Measurements from ENCODE around the gene INHBC.
A peak's percentile ranks its signal among the peaks of the same experiment; 100 is the strongest.

The INHBC gene

DNA sequence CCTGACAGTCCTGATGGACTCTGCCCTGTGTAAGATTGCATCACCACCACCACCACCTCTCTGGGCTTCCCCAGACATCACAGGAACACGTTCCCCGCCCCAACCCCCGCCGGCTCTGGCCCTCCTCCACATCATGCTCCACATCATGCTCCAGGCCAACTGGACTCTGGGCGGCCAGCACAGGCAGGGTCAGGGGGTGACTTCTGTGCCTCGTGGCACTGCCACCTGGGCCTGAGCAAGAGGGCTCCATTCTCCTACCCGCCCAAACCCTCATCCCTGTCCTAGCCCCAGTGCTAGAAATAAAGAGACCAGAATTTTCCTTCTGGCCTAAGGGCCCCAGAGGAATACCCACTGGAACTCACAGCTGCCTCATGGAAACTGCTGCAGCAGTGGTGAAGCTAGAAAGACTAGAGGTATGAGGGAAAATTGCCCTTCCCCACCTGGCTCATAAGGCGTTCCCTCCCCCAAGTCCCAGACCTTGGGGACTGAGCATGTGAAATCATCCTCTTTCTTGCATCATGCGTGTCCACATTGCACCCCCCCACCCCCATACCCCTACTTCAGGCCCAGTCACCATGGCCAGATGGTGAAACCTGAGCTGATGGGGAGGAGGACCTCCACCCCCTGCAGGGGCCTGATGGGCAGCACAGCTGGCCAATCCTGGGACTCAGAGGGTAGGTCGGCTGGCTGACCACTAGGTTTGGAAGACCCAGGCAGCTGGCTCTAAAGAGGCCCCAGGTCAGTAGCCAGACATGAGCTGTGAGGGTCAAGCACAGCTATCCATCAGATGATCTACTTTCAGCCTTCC lies 20.2 kb downstream of the INHBC start, which contains the start of gene INHBE:
Gene INHBE, plus strand, starts transcription at position 742 of the 808 bp plus-strand sequence. CDS start 230 bp downstream, outside the sequence.
- DNase-seq = peak; percentile 82 to 85

DNA sequence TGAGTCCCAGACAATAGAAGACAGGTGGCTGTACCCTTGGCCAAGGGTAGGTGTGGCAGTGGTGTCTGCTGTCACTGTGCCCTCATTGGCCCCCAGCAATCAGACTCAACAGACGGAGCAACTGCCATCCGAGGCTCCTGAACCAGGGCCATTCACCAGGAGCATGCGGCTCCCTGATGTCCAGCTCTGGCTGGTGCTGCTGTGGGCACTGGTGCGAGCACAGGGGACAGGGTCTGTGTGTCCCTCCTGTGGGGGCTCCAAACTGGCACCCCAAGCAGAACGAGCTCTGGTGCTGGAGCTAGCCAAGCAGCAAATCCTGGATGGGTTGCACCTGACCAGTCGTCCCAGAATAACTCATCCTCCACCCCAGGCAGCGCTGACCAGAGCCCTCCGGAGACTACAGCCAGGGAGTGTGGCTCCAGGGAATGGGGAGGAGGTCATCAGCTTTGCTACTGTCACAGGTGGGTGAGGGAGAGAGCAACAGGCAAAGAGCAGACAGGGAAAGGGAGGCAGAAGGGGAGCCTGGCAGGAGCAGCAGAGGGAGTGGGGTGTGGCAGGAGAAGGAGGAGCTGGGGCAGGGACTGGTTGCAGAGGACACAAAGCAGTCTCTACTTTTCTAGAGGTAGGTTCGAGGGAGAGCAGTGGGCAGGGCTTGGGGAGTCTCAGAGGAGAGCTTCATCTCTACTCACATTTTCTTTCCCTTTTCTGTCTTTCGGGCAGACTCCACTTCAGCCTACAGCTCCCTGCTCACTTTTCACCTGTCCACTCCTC lies 21.0 kb downstream of the INHBC start:
- no peak for DNase-seq

DNA sequence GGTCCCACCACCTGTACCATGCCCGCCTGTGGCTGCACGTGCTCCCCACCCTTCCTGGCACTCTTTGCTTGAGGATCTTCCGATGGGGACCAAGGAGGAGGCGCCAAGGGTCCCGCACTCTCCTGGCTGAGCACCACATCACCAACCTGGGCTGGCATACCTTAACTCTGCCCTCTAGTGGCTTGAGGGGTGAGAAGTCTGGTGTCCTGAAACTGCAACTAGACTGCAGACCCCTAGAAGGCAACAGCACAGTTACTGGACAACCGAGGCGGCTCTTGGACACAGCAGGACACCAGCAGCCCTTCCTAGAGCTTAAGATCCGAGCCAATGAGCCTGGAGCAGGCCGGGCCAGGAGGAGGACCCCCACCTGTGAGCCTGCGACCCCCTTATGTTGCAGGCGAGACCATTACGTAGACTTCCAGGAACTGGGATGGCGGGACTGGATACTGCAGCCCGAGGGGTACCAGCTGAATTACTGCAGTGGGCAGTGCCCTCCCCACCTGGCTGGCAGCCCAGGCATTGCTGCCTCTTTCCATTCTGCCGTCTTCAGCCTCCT lies 21.6 kb downstream of the INHBC start:
- peak; percentile 55 to 57 for DNase-seq

DNA sequence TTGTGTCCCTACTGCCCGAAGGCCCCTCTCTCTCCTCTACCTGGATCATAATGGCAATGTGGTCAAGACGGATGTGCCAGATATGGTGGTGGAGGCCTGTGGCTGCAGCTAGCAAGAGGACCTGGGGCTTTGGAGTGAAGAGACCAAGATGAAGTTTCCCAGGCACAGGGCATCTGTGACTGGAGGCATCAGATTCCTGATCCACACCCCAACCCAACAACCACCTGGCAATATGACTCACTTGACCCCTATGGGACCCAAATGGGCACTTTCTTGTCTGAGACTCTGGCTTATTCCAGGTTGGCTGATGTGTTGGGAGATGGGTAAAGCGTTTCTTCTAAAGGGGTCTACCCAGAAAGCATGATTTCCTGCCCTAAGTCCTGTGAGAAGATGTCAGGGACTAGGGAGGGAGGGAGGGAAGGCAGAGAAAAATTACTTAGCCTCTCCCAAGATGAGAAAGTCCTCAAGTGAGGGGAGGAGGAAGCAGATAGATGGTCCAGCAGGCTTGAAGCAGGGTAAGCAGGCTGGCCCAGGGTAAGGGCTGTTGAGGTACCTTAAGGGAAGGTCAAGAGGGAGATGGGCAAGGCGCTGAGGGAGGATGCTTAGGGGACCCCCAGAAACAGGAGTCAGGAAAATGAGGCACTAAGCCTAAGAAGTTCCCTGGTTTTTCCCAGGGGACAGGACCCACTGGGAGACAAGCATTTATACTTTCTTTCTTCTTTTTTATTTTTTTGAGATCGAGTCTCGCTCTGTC lies 22.3 kb downstream of the INHBC start:
- DNase-seq = no peak

DNA sequence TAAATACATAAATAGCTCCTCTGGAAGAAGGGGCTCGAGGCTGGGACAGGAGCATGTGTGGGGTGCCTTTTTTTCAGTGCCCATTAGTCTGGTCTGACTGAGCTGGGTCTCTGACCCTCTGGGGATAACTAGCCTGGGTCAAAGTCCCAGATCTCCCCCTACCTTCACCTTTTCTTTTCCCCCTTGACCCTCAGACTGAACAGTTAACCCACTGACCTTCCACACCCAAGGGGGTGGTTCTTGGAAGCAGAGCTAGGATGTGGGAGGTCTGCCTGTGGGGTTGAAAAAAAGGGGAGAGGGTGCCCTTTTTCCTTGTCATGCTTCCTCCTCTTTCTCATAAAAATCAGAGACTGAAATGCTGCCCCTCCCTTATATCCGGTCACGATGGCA lies 24.1 kb downstream of the INHBC start:
- no peak for DNase-seq

DNA sequence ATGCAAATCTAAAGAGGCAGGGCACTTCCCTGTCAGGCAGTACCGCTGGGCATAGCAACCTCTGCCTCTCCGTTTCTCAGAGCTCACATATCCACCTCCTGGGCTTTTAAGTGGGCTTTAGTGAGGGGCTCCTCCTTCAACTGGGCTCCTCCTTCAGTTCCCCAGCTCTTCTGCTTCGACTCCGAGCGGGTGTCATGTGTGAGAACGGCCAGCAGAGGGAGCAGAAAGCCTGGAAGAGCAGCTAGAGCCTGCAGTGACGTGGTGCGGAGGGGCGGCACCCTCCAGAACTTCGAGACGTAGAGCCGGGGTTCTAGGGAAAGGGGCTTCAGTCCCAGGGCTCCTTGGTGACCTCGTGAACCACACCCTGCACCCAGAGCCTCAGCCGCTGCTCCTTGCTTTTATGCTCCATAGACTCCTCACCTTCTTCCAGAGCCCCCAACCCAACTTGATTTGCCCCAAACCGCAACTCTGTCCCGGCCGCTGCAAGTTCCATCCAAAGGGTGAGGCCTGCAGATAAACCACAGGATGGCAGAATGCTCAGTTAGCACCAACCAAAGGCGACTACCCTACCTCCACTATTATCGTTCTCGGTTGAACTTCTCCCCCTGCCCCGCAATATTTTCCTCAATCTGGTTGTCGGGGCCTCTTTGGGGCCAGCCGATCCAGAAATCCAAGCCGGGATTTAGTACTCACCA lies 24.6 kb downstream of the INHBC start:
- peak; percentile 90 to 91 for DNase-seq

DNA sequence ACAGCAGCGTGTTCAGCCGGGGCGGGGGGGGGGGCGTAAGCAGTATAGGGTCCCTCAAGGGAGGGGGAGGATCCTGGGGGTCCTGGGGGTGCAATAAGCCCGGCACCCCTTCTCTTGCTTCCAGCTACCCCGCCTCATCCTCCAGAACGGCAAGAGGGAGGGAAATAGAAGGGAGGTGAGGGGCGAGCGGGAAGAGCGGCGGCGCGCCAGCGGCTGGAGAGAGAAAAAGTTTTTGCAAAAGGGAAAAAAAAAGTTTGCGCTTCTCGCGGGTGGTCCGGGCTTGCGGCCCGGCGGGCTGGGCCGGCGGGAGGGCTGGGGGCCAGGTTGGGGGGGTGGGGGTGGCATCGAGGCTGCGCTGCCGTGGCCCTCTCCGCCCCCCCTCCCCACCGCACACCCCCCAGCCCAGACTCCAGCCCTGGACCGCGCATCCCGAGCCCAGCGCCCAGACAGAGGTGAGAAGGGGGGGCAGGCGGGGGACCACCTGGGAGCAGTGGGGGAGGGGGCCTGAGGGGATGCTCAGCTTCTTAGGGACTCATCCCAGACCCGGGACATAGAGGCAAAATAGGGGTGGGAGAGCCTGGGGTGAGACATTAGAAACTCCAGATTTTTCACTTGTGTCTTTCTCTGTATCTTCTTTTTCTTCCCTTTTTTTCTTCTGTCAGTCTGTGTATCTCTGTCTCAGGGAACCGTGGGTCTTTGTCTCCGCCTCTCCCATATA lies 25.3 kb downstream of the INHBC start, which contains the start of gene GLI1:
Gene GLI1, plus strand, starts transcription at position 36 of the 718 bp plus-strand sequence. CDS start 3,907 bp downstream, outside the sequence.
- DNase-seq = no peak

DNA sequence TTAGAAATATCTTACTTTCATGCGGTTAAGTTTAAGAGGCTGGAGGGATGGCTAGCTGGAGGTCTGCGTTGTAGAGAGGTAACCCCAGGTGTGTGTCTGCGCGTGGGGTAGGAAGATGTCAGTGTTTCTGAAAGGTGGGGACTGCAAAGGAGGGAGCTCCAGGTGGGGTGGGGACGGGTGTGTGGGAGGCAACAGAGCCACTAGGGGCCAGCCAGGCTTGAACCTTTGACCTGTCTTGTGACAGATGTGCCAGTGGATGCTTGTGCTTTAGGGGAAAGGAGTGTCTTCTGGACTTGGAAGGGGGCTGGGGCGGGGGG lies 25.8 kb downstream of the INHBC start:
- no peak for DNase-seq

DNA sequence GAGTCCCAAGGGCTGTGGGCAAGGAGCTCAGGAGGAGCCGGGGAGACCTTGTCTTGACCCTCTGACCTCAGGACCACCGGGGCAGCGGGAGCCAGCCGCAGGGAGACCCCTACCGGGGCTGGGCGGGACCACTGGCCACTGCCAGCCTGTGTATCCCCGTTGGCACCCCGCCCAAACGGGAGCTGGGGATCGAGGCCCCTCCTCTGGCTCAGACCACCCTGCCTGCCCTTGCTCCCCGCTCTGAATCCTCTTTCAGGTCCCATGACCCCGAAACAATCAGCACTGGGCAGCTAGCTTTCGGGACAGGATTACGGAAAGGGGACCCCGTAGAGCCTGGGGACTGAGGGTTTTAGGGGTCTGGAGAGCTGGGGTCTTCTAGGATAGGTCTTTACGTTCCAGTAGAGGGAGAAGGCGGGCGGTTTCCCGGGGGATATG lies 26.3 kb downstream of the INHBC start:
- no peak for DNase-seq

DNA sequence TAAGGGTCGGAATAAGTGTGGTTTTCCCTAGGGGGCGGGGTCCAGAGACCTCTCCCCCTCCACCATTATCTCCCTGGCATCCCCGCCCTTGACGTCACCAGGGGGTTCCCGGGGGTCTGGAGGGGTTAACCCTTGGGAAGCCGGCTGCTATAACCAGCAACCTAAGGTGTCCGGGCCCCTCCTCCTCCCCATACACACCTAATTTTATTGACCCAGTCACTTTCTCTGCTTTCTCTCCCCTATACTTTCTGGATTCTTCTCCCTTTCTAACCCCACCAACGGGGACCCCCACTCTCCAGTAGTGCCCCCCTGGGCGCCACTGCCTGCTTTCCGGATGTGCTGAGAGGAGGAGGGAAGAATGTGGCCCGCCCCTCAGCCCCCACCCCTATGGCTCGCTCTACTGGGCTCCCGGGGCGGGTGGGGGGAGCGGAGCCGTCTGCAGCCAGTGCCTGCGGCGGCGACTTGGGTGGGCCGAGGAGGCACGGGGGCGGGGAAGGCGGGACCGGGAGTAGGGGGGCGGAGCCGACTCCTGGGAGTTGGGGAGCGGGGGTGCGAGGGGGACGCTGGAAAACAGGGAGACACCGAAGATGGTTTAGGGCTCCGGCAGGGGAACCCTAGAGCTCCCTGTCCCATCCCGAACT lies 26.8 kb downstream of the INHBC start:
- no peak for DNase-seq

DNA sequence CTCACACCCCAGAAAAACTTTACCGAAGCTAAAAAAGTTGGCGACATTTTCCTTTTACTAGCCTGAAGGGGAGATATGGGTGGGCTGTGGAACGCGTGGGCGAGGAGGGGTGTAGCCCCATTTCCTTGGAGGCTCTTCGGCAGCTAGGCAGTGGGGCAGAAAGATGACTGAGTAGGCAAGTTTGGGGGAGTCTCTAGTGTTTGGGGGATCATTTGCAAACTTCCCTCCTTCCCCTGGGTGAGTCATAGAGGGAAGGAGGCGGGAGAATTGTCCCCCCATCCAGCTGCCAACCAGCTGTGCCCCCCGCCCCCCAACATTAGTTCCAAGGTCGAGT lies 27.3 kb downstream of the INHBC start:
- no peak for DNase-seq

DNA sequence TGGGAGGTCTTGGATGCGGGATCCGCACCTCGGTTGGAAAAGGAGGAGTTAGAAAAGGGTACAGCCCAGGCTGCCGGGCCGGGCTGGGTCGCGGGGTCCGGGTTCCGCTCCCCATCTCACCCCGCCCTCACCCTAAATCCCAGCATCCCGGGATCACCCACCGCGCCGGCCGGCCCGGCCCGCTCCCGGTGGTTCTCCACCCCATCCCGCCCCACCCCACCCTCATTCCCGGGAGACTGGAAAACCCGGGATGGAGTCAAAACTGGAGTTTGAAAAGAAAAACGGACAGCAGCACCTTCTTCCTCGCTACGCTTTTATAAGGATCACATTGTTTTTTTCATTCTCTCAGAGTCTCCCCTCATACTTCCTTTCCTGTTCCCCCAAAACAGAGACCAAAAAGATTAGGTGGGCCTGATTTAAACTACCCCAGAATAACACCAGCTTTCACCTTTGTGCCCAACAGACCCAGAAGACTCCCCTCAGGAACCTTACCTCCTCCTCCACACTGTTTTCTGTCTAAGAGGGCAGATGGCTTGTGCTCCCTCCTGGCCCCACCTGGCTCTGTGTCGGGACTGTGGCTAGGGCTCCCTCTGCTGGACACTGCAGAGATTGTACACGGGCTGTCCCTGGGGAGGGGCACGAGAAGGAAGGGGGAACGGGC lies 27.8 kb downstream of the INHBC start:
- peak; percentile 87 to 89 for DNase-seq

DNA sequence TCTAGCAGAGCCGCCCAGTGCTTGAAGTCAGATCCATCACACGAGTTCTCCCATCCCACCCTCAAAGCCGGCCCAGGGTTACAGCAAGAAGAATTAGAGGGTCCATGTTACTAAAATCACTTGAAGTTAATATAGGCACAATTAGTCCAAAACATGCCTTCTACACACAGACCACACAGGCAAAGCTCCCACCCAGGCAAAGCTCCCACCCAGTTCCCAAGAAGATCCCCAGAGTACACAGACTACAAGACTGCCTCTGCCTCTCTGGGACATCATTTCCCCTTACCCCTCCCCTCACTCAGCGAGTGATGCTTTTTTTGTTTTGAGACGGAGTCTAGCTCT lies 28.3 kb downstream of the INHBC start:
- DNase-seq = no peak

DNA sequence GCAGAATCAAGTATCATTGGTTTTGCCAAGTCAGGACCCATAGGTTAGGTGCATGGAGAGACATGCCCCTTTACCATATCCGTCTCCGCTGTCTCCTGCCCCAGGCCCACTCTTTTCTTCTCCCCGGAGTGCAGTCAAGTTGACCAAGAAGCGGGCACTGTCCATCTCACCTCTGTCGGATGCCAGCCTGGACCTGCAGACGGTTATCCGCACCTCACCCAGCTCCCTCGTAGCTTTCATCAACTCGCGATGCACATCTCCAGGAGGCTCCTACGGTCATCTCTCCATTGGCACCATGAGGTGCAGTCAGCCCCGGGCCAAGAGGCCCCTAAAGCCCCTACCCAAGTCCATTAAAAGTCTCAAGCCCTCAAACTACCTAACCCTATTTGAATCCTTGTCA lies 30.0 kb downstream of the INHBC start:
- no peak for DNase-seq

DNA sequence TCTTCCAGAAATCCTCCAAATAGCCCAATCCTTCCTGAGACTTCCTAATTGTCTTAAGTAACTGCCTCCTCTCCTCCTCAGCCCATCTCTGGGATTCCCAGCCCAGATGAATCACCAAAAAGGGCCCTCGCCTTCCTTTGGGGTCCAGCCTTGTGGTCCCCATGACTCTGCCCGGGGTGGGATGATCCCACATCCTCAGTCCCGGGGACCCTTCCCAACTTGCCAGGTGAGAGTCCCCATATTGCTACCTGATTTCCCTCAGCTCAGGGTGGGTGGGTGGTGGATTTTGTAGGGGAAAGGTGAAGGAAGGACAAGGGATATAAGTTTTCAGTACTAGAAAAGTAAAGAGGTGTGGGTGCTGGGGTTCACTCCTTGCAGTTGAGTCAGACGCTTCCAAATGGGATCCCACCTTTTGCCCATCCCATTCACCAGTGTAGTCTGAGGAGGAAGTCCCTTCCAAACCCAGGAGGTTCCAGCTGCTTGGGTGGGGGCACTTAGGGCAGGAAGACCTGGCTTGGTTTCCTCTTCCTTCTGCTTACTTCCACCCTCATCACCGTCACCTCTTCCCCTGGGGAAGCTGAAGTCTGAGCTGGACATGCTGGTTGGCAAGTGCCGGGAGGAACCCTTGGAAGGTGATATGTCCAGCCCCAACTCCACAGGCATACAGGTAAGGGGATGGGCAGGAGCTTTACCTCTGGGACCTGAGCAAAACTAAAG lies 30.6 kb downstream of the INHBC start:
- no peak for DNase-seq

DNA sequence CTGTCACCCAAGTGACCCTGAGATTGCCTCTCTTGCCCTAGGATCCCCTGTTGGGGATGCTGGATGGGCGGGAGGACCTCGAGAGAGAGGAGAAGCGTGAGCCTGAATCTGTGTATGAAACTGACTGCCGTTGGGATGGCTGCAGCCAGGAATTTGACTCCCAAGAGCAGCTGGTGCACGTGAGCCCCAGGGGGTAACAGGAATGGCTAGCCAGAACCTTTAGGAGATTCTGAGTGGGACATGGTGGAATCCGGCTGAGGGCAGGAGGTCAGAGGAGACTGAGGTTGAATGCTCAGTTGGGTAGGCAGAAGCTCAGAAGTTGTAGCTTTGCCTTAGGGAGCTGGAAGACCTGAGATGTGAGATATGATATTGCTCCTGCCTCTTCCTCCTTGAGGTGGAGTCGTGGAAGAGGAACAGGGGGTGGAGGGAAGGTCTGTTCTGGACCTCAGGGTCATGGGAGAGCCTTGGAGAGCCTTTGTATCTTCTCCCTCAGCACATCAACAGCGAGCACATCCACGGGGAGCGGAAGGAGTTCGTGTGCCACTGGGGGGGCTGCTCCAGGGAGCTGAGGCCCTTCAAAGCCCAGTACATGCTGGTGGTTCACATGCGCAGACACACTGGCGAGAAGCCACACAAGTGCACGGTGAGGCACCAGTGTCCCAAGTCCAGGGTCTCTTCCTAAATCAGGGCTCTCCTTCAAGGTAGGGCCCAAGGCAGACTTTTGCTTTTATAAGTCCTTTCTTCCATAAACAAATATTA lies 31.3 kb downstream of the INHBC start:
- DNase-seq = no peak

DNA sequence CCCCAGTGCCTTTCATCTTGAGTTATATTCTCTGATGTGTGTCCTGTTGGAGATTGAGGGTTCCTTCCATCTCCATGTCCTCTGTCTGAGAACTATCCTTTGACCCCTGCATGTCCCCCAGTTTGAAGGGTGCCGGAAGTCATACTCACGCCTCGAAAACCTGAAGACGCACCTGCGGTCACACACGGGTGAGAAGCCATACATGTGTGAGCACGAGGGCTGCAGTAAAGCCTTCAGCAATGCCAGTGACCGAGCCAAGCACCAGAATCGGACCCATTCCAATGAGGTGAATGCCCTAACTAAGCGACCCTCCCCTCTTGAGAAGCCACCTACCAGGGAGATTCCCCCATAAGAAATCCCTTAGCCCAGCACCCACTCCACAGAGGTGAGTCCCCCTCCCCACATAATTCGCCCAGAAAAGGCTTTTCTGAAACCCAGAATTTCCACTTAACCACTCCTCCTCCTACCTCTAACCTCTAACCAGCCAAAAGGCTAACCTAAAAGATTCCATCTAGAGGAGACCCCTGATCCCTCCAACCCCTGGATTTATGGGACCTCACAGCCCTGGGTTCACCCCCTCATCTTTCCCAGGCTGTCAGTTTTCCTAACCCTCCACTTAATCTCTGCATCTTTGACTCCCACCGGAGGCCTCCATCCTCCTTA lies 32.8 kb downstream of the INHBC start:
- DNase-seq = no peak

DNA sequence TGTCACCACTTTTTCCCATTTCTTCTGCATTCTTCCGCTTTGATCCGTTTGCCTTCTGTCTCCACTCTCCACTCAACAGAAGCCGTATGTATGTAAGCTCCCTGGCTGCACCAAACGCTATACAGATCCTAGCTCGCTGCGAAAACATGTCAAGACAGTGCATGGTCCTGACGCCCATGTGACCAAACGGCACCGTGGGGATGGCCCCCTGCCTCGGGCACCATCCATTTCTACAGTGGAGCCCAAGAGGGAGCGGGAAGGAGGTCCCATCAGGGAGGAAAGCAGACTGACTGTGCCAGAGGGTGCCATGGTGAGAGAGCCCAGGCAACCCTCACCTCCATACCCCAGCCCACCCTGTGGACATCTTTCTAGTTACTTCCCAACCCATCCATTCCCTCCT lies 33.3 kb downstream of the INHBC start:
- DNase-seq = no peak

Measured in SHP77 (cell line).